DND-41 (cell line): Measurements from ENCODE around the gene SLC4A5.

Experiments
- EZH2 ChIP-seq: IDR thresholded peaks from 3 replicates; pipeline ENCODE4 v1.6.1; 2012; ENCODE audit warnings: borderline replicate concordance, low read depth, mild to moderate bottlenecking, moderate library complexity, low read length, inconsistent platforms; ENCODE audit not compliant: severe bottlenecking
- TF ChIP-seq, protein P1 (sequence below): IDR thresholded peaks from 2 replicates; pipeline ENCODE4 v1.5.1; 2012; ENCODE audit warnings: borderline replicate concordance, low read length, moderate library complexity, mild to moderate bottlenecking; ENCODE audit not compliant: poor library complexity, severe bottlenecking; ENCODE audit errors: extremely low read depth

DNA sequence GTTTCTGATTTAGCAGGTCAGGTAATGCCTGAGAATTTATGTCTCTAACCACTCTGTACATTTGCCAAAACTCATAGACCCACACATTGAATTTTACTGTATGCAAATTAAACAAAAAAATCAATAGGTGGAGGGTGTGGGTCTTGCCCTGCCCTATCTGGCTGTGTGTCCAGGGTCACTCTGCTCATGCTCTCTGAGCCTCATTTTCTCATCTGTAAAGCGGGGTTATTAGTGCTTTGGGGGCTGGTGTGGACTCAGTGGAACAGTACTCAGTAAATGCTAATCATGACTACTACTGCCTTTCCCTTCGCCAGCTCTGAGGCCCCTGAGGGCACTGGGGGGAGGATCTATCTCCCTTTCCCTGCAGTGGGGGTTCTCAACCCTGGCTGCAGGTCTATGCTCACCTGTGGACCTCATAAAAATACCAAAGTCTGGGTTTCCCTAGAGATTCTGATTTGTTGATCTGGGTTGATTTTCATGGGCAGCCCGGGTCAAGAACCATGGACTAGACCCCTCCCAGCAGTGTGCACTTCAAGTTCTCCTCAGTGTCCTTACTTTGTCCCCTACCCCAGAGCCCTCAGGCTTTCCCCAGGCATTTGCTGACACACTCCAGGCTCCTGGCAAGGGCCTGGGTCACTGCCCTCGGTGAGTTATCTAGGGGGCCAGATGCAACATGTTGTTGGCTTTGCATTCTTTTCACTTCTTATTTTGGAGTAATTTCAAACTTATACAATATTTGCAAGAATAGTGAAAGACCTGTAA, 117.3 kb downstream of the SLC4A5 start:
- TF ChIP-seq, protein P1, sequence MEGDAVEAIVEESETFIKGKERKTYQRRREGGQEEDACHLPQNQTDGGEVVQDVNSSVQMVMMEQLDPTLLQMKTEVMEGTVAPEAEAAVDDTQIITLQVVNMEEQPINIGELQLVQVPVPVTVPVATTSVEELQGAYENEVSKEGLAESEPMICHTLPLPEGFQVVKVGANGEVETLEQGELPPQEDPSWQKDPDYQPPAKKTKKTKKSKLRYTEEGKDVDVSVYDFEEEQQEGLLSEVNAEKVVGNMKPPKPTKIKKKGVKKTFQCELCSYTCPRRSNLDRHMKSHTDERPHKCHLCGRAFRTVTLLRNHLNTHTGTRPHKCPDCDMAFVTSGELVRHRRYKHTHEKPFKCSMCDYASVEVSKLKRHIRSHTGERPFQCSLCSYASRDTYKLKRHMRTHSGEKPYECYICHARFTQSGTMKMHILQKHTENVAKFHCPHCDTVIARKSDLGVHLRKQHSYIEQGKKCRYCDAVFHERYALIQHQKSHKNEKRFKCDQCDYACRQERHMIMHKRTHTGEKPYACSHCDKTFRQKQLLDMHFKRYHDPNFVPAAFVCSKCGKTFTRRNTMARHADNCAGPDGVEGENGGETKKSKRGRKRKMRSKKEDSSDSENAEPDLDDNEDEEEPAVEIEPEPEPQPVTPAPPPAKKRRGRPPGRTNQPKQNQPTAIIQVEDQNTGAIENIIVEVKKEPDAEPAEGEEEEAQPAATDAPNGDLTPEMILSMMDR, result no peak
- TF ChIP-seq EZH2, result no peak
